Renal cortex interstitium (tissue), 11 donors: Measurements from ENCODE around the gene BIRC6. TPM values are rescaled to one million over a fixed set of nuclear protein-coding genes. Genes with fewer than 3 reads are reported as not detected.

Source experiments
- DNase-seq, 11 donors: peaks; one replicate each; pipeline ENCODE4 v3.0.0-alpha.2; 2013; ENCODE audit warnings: low read depth in 9 of 11, low spot score in 4 of 11; ENCODE audit errors: extremely low read depth in 1 of 11
- polyA plus RNA-seq, 3 donors: library from polyadenylated mRNA; unstranded; fragments of 120-200 nt; gene quantifications; one replicate each; pipeline ENCODE4 v1.2.1, GENCODE V29; 2013; ENCODE audit not compliant: insufficient read length in 3 of 3

The BIRC6 gene
- polyA plus RNA-seq, 3 donors = 69.2 to 79.0 (median 78.8) TPM

- DNase-seq = no peak
These were observed 122.2 kb downstream of the BIRC6 start for GRCh38 chr2:32478889-32479620.

- DNase-seq = no peak
These were observed 123.2 kb downstream of the BIRC6 start for GRCh38 chr2:32479993-32480392.

GRCh38 chr2:32482471-32482870, 125.6 kb downstream of the BIRC6 start:
- DNase-seq = no peak

DNA sequence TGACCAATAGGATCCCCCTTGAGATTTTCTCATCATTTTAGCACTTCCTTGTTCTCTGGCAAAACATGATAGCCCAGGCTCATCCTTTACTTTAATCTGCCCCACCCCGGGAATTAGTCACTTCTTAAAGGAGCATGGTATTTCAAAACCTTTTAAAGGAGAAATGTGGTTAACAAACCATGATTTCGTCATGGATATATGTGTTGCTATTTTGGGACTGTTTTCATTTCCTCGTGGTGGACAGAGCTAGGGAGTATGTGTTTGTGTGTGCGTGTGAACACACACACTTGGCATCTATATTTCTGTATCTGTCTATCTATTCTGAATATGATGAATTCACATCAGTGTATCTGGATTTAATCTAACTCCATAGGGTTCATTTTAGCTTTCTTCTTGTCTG, 128.1 kb downstream of the BIRC6 start:
- DNase-seq = no peak

GRCh38 chr2:32485399-32485798, 128.6 kb downstream of the BIRC6 start:
- DNase-seq = no peak

DNA sequence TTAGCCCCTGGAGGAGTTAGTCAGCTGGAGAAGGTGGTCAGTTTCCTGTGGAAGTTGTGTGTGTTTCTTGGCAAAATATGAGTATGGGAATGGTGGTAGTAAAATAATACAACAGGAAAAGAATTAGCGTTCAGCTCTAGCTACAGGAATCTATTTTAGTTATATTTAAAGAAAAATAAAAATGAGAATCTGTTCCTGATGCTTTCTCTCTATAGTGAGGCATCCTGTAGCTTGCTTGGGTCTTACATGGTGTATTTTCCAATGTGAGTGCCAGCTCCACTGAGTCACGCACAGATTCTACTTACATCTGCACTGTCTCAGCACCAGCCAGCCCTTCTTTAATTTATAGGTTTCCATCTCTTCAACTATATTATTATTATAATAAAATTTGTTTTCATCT, 132.2 kb downstream of the BIRC6 start:
- DNase-seq = no peak

- no peak for DNase-seq
These were observed 134.5 kb downstream of the BIRC6 start for GRCh38 chr2:32491346-32491745.

DNA sequence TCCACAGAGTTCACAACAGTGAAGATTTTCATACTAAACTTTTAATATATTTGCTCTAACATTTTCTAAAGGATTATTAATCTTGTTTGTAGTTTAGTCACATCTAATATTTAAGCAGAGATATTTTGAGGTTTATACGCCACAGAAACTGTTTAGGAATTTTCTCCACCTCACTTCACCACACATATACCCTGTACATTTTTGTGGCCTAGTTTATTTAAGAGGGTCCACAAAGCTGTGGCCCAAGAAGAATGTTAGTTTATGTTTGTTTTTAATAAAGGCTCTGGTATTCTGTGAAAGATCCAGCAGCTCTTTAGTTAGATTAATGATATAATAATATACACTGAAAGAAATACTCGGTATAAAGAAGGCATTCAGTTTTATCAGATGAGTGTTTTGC, 138.3 kb downstream of the BIRC6 start:
- DNase-seq = no peak

DNA sequence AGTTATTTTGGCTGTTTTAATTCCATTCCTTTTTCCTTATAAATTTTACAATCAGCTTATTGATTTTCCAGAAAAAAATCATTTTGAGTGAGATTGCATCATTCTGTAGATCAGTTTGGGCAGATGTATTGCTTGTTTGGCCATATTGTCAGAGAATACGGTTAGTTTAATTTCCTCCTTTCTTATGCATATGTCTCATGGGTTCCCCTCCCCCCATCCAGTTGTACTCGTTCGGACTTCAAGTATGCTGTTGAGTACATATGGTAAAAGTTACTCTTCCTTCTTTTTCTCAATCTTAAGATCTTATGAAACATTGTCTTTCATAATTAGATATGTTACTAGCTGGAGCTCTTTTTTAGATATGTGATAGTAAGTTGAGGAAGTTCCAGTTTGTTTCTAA, 139.8 kb downstream of the BIRC6 start:
- DNase-seq = no peak

GRCh38 chr2:32498306-32498705, 141.5 kb downstream of the BIRC6 start:
- DNase-seq = no peak

DNA sequence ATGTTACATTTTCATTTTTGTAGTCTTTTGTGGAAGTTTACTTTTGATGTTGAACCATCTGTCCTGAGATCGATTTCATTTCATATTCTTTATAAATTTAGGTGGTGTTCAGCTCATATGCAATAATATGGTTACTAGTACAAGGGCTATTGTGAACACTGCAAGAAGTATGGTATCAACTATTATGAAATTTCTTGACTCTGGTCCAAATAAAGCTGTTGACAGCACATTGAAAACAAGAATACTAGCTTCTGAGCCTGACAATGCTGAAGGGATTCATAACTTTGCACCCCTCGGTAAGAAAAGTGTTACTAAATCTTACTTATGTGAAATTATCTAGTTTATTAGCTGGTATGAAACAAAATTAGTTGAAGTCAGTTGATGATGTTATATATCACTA, 146.1 kb downstream of the BIRC6 start:
- no peak for DNase-seq

- DNase-seq = no peak
These were observed 148.2 kb downstream of the BIRC6 start for GRCh38 chr2:32504877-32505478.

DNA sequence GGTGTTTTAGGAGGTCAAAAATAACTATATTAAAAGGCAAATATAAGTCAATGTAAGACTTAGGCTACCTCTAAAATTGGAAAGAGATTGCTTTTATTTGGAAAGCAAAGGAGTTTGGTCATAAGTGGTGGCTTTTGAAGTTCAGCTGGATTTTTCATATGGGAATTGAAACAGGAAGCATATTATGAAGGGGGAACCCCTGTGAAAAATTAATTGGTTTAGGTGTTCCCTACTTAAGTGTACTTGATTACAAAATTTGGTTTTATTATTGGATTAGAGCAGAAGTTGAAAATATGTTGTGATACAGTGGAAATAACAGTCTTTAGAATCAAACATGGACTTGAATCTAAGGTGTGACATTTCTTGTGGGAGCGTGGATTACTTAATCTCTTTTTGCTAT, 149.6 kb downstream of the BIRC6 start:
- no peak for DNase-seq

- no peak for DNase-seq
These were observed 158.1 kb downstream of the BIRC6 start for GRCh38 chr2:32514946-32515345.

- no peak for DNase-seq
These were observed 159.7 kb downstream of the BIRC6 start for GRCh38 chr2:32516567-32516966.

DNA sequence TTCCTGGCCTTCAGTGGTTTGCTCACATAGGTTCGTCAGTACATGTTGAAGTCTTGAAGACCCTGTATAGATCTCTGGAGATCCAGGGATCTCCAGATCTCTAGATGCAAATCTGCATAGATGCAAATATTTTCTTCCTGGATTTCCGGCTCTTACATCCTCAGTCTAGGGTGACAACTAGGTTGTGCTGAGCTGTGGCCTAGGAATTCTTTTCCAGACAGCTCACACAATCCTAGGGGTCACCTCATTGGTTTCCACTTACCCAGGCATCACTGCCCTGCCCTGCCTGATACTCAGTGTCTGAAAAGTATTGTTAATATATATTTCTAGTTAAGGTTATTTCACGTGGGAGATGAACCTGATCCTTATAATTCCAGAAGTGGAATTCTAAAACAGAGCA, 165.9 kb downstream of the BIRC6 start:
- no peak for DNase-seq

DNA sequence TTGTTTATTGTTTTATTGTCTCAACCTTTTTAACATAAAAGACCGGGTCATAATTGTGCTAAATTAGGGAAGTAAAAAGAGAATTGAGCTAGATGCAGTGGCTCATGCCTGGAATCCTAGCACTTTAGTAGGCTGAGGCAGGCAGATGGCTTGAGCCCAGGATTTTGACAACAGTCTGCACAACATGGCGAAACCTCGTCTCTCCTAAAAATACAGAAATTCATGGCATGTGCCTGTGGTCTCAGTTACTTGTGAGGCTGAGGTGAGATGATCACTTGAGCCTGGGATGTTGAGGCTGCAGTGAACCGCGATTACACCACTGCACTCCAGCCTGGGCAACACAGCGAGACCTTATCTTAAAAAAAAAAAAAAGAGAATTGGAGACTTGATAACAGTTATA, 166.9 kb downstream of the BIRC6 start:
- no peak for DNase-seq

GRCh38 chr2:32532341-32532740, 175.5 kb downstream of the BIRC6 start:
- DNase-seq = no peak

- no peak for DNase-seq
These were observed 176.1 kb downstream of the BIRC6 start for GRCh38 chr2:32532961-32533360.

- DNase-seq = no peak
These were observed 178.0 kb downstream of the BIRC6 start for GRCh38 chr2:32534831-32535230.

DNA sequence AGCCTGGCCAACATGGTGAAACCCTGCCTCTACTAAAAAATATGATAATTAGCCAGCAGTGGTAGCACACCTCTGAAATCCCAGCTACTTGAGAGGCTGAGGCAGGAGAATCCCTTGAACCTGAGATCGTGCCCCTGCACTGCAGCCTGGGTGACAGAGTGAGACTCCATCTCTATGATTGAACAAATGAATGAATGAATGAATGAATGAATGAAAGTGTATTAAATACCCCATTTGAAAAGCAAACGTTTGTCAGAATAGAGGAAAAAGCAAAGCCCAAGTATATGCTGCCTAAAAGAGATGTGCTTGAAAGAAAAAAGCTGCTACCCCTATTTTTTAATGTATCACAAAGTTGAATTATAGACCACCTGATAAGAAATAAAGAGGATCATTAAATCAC, 181.9 kb downstream of the BIRC6 start:
- no peak for DNase-seq
